NT2/D1 (cell line): ENCODE results near the gene TRIM33.

Experiments
- SUZ12 ChIP-seq: IDR thresholded peaks from 2 replicates; pipeline ENCODE4 v1.6.1; 2011; ENCODE audit not compliant: insufficient read length, insufficient read depth; ENCODE audit errors: extremely low read depth
- YY1 ChIP-seq: IDR thresholded peaks from 2 replicates; pipeline ENCODE4 v1.6.1; 2011; ENCODE audit not compliant: insufficient read length, insufficient read depth
- ZNF274 ChIP-seq: IDR thresholded peaks from 2 replicates; pipeline ENCODE4 v1.6.1; 2011; ENCODE audit warnings: mild to moderate bottlenecking, low read depth, low read length

GRCh38 chr1:114379987-114380386 is 131.0 kb downstream of the TRIM33 start:
- TF ChIP-seq SUZ12 (no peak), ZNF274 (no peak), YY1 (no peak)
